ENCODE results near the gene FA2H. TPM values are rescaled to one million over a fixed set of nuclear protein-coding genes. Genes with fewer than 3 reads are reported as not detected.
"Not testable (repeated sequence)": the region's sequence is repeated elsewhere in the genome, so short reads cannot be mapped to it uniquely, and the experiment has no call there.

The FA2H gene
- total and polyA plus RNA-seq, 2 of the 13 experiments (the other 11 are each of a cell fraction or from before 2014, with no cell fraction given): 0.20 TPM; not detected in 1

DNA sequence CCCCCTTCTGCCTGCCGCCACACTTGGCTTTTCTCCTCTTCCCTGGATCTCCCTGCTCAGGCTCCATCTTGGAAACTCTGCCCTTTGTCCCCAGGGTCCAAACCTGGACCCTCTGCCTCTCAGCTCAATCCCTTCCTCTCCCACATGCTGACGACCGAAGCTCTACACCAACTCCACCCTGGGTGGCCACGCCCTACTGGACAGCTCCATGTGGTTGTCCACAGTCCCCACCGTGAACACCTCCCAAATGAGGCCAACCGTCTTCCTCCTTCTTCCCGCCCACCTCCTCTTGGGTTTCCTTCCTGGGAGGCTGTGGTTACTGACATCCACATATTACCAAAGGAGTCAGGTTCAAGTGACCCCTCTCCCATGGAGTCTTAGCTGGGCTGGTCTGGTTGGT, 51.4 kb downstream of the FA2H start:
- BruUV-seq (replicated peaks): no TSS peak
- CTCF ChIA-PET (ENCODE audit: low intra/inter-chr PET ratio, low total read pairs): no interaction called here
- FAIRE-seq (no peak), DNase-seq (ENCODE audit: low spot score) (no peak), ATAC-seq (no peak)
- in situ Hi-C loops (cut with HindIII; ENCODE audit: extremely low pct_ligation_motif_present, low pct_unique_long_range_greater_than_20kb) (no loop called here), intact Hi-C loops (cut with micrococcal nuclease; ENCODE audit: unreplicated experiment) (no loop called here)
- no peaks in the 10 kb centered on the region for H3K36me3 ChIP-seq (replicated peaks in 1 of 2; ENCODE audit: control insufficient read depth in 1 of 2, insufficient read depth in 2 of 2, low read length in 2 of 2)
- POLR2A ChIA-PET: no interaction called here
- H3K4me3 ChIP-seq (replicated peaks in 1 of 3; ENCODE audit: insufficient read depth in 1 of 3, low read depth in 2 of 3, low read length in 3 of 3): no peak overlapping the region
- no peaks in the 10 kb centered on the region for H3K79me2 ChIP-seq (ENCODE audit: insufficient read depth, low read length)
- H3K9me3 ChIP-seq (ENCODE audit: low read length): peaks cover 8% of the 10 kb centered on the region
- 35% methylated on average over 7 of the region's 7 CpGs for WGBS (ENCODE audit: low lambda C conversion rate)
- no peak overlapping the region for H2AFZ ChIP-seq (ENCODE audit: low read length)
- peaks cover 4 to 38% of the 10 kb centered on the region in 2 experiments; a peak in 4 of 5 replicates for H3K27me3 ChIP-seq (ENCODE audit: control insufficient read depth in 1 of 2, insufficient read depth in 2 of 2, low read length in 2 of 2)
- H4K20me1 ChIP-seq (ENCODE audit: insufficient read depth, low read length): no peaks in the 10 kb centered on the region
- H3K27ac ChIP-seq (ENCODE audit: extremely low read length, insufficient read depth, low read length): no peak overlapping the region
- H3K4me2 ChIP-seq (ENCODE audit: low read depth, low read length): no peak overlapping the region
- TF ChIP-seq, protein P1, sequence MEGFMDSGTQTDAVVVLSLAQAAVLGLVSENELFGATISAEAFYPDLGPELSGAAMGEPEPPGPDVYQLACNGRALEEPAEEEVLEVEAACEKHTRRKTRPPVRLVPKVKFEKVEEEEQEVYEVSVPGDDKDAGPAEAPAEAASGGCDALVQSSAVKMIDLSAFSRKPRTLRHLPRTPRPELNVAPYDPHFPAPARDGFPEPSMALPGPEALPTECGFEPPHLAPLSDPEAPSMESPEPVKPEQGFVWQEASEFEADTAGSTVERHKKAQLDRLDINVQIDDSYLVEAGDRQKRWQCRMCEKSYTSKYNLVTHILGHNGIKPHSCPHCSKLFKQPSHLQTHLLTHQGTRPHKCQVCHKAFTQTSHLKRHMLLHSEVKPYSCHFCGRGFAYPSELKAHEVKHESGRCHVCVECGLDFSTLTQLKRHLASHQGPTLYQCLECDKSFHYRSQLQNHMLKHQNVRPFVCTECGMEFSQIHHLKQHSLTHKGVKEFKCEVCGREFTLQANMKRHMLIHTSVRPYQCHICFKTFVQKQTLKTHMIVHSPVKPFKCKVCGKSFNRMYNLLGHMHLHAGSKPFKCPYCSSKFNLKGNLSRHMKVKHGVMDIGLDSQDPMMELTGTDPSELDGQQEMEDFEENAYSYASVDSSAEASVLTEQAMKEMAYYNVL (CRISPR knock-in tag; IDR thresholded peaks at IDR 0.05; ENCODE audit: borderline replicate concordance): no peak
- no peak for TF ChIP-seq CENPT (CRISPR knock-in tag; IDR thresholded peaks at IDR 0.05; ENCODE audit: low read depth)
- no peak for TF ChIP-seq JDP2 (CRISPR knock-in tag; IDR thresholded peaks at IDR 0.05; ENCODE audit: borderline replicate concordance)
- no peak for TF ChIP-seq MAF1 (CRISPR knock-in tag; IDR thresholded peaks at IDR 0.05; ENCODE audit: borderline replicate concordance)
- H3K9ac ChIP-seq (ENCODE audit: insufficient read depth, low read depth, low read length): no peak overlapping the region
- H3K4me1 ChIP-seq (ENCODE audit: insufficient read depth, low read length): 0 out of 2 replicates have a peak, but pooled peaks cover 5% of the 10 kb centered on the region

DNA sequence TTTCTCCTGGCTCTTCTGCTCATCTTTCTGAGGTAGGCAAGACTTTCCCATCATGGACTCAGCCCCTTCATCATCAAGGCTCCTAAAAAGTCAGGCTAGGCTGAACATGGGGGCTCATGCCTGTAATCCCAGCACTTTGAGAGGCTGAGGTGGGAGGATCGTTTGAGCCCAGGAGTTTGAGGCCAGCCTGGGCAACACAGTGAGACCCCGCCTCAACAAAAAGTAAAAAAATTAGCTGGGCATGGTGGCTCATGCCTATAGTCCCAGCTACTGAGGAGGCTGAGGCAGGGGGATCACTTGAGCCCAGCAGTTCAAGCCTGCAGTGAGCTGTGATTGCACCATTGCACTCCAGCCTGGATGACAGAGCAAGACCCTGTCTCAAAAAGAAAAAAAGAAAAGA, 52.5 kb downstream of the FA2H start:
- peak; percentile 58; the same call in 1 of the 2 replicates for TF ChIP-seq ZNF121 (CRISPR knock-in tag; IDR thresholded peaks at IDR 0.05)
- in situ Hi-C loops (cut with HindIII; ENCODE audit: extremely low pct_ligation_motif_present, low pct_unique_long_range_greater_than_20kb); CTCF ChIA-PET (ENCODE audit: low intra/inter-chr PET ratio, low total read pairs); BruUV-seq (replicated peaks); H2AFZ ChIP-seq (ENCODE audit: low read length); H3K79me2 ChIP-seq (ENCODE audit: insufficient read depth, low read length); H3K9me3 ChIP-seq (ENCODE audit: low read length); FAIRE-seq; H4K20me1 ChIP-seq (ENCODE audit: insufficient read depth, low read length); H3K9ac ChIP-seq (ENCODE audit: insufficient read depth, low read depth, low read length); H3K4me2 ChIP-seq (ENCODE audit: low read depth, low read length); H3K4me1 ChIP-seq (ENCODE audit: insufficient read depth, low read length); H3K27ac ChIP-seq (ENCODE audit: extremely low read length, insufficient read depth, low read length); POLR2A ChIA-PET; intact Hi-C loops (cut with micrococcal nuclease; ENCODE audit: unreplicated experiment); H3K4me3 ChIP-seq (replicated peaks in 1 of 3; ENCODE audit: insufficient read depth in 1 of 3, low read depth in 2 of 3, low read length in 3 of 3); DNase-seq (ENCODE audit: low spot score); H3K36me3 ChIP-seq (replicated peaks in 1 of 2; ENCODE audit: control insufficient read depth in 1 of 2, insufficient read depth in 2 of 2, low read length in 2 of 2); ATAC-seq: not testable (repeated sequence)
- H3K27me3 ChIP-seq (ENCODE audit: control insufficient read depth in 1 of 2, insufficient read depth in 2 of 2, low read length in 2 of 2): peaks cover 9 to 49% of the 10 kb centered on the region in 2 experiments
- 50% methylated on average over 2 of the region's 2 CpGs for WGBS (ENCODE audit: low lambda C conversion rate)
